Measurements from ENCODE around the gene LCE1C. TPM values are rescaled to one million over a fixed set of nuclear protein-coding genes. Genes with fewer than 3 reads are reported as not detected.

Gene LCE1C
- total and polyA plus RNA-seq, 2 of the 8 experiments (the other 6 are each of a cell fraction or from before 2014, with no cell fraction given), result not detected

DNA sequence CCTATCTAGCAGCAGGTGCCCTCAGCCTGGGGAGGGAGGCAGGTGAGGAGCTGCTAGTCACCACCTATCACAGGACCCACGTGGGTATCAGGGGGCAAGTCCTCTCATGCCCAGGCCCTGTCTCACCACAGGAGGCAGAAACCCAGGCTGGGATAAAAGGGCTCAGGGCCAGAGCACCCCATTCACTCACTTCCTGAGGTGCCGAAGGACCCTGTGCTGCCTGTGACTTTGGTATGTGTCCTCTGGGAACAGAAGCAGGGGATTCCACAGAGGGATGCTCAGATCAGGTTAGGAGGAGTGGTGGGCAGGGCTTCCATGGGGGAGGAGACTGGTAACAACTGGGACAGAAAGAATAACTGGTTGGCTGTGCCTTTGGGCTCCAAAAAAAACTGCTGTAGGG is 20.4 kb downstream of the LCE1C start, which contains the start of gene LCE1E:
Gene LCE1E, plus strand, starts transcription at position 181 of the 400 bp plus-strand sequence. CDS start 1,043 bp downstream, outside the sequence.
- Histone ChIP-seq H3K56ac (replicated peaks; ENCODE audit: insufficient read length, low read depth, low read length) (no peak within 1 kb of the TSS), H4K91ac (replicated peaks; ENCODE audit: insufficient read length, low read length) (no peak within 1 kb of the TSS), H3K14ac (ENCODE audit: insufficient read length) (no peak within 1 kb of the TSS), H3K27ac (ENCODE audit: low read depth, low read length) (no peak within 1 kb of the TSS), H2BK120ac (replicated peaks; ENCODE audit: low read depth, low read length) (no peak within 1 kb of the TSS), H2BK5ac (ENCODE audit: low read depth, low read length) (no peak within 1 kb of the TSS), H3K18ac (ENCODE audit: extremely low read depth, low read length) (no peak within 1 kb of the TSS), H4K5ac (ENCODE audit: insufficient read length, low read depth, low read length) (no peak within 1 kb of the TSS), H3K79me2 (ENCODE audit: control insufficient read depth in 1 of 2, insufficient read depth in 2 of 2, low read length in 2 of 2) (no peaks in the 10 kb centered on the region), H2BK15ac (ENCODE audit: low read length) (no peak within 1 kb of the TSS), H3K4ac (replicated peaks; ENCODE audit: insufficient read length, low read depth, low read length) (no peak within 1 kb of the TSS), H3K36me3 (ENCODE audit: control insufficient read depth in 2 of 4, insufficient read depth in 4 of 4, low read length in 3 of 4) (peaks cover 0 to 2% (median 0%) of the 10 kb centered on the region in 4 experiments; a peak in 1 of 8 replicates), H3K27me3 (replicated peaks in 1 of 4; ENCODE audit: control insufficient read depth in 3 of 4, extremely low read depth in 1 of 4, insufficient read depth in 3 of 4, low read length in 3 of 4) (peaks cover 0 to 1% (median 0%) of the 10 kb centered on the region in 4 experiments; a peak in 1 of 7 replicates), H3K23ac (ENCODE audit: insufficient read length) (no peak within 1 kb of the TSS), H4K20me1 (replicated peaks in 1 of 2; ENCODE audit: control insufficient read depth in 1 of 2, insufficient read depth in 2 of 2, low read length in 2 of 2) (no peaks in the 10 kb centered on the region), H3K4me3 (ENCODE audit: extremely low read depth in 1 of 4, insufficient read depth in 2 of 4, low read depth in 3 of 4, low read length in 4 of 4) (no peak within 1 kb of the TSS), H3K9ac (replicated peaks in 1 of 4; ENCODE audit: extremely low read depth in 1 of 4, low read depth in 3 of 4, low read length in 3 of 4) (no peak within 1 kb of the TSS), H3K79me1 (ENCODE audit: low read depth, low read length) (no peaks in the 10 kb centered on the region), H3K9me3 (ENCODE audit: insufficient read depth in 2 of 2, low read depth in 1 of 2, low read length in 1 of 2) (peaks cover 35 to 65% of the 10 kb centered on the region in 2 experiments), H3K4me1 (replicated peaks in 1 of 4; ENCODE audit: control insufficient read depth in 3 of 4, insufficient read depth in 4 of 4, low read length in 3 of 4) (no peaks in the 10 kb centered on the region), H2BK12ac (ENCODE audit: low read depth, low read length) (no peak within 1 kb of the TSS), H3K4me2 (ENCODE audit: insufficient read depth in 1 of 2, low read depth in 2 of 2, low read length in 2 of 2) (no peak within 1 kb of the TSS), H3K23me2 (ENCODE audit: low read depth, low read length) (no peaks in the 10 kb centered on the region), H2BK20ac (ENCODE audit: low read length) (no peak within 1 kb of the TSS), H2AFZ (ENCODE audit: low read length) (no peak within 1 kb of the TSS), H4K8ac (ENCODE audit: extremely low read depth, insufficient read depth, low read length) (no peak within 1 kb of the TSS), H2AK5ac (ENCODE audit: low read depth, low read length) (no peak within 1 kb of the TSS)
- 65% methylated on average over 2 of the region's 2 CpGs; no CpG with 5 or more reads in 1 of the 2 experiments for WGBS, 2 experiments (ENCODE audit: extremely low coverage in 1 of 2, insufficient coverage in 1 of 2, insufficient read length in 1 of 2, insufficient replicate concordance in 2 of 2, low coverage in 1 of 2, low lambda C conversion rate in 2 of 2, missing lambda C conversion rate in 1 of 2)
- ChIA-PET CTCF (ENCODE audit: partially characterized antibody) (no interaction called here), POLR2A (ENCODE audit: partially characterized antibody) (no interaction called here)
- TF ChIP-seq, protein P1, sequence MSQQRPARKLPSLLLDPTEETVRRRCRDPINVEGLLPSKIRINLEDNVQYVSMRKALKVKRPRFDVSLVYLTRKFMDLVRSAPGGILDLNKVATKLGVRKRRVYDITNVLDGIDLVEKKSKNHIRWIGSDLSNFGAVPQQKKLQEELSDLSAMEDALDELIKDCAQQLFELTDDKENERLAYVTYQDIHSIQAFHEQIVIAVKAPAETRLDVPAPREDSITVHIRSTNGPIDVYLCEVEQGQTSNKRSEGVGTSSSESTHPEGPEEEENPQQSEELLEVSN (IDR thresholded peaks at IDR 0.05), result no peak
- no peak for TF ChIP-seq RXRA (IDR thresholded peaks at IDR 0.05; ENCODE audit: insufficient read depth, low read depth, low read length)
- no peak for TF ChIP-seq ASH2L (IDR thresholded peaks at IDR 0.05; ENCODE audit: low read length)
- TF ChIP-seq, protein P2, sequence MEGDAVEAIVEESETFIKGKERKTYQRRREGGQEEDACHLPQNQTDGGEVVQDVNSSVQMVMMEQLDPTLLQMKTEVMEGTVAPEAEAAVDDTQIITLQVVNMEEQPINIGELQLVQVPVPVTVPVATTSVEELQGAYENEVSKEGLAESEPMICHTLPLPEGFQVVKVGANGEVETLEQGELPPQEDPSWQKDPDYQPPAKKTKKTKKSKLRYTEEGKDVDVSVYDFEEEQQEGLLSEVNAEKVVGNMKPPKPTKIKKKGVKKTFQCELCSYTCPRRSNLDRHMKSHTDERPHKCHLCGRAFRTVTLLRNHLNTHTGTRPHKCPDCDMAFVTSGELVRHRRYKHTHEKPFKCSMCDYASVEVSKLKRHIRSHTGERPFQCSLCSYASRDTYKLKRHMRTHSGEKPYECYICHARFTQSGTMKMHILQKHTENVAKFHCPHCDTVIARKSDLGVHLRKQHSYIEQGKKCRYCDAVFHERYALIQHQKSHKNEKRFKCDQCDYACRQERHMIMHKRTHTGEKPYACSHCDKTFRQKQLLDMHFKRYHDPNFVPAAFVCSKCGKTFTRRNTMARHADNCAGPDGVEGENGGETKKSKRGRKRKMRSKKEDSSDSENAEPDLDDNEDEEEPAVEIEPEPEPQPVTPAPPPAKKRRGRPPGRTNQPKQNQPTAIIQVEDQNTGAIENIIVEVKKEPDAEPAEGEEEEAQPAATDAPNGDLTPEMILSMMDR (IDR thresholded peaks at IDR 0.05; ENCODE audit: control extremely low read depth in 1 of 3, insufficient read depth in 1 of 3, low read depth in 1 of 3, low read length in 3 of 3), result no peak
- TF ChIP-seq SUZ12 (IDR thresholded peaks at IDR 0.05; ENCODE audit: low read length), result no peak
- no peak for TF ChIP-seq RAD21 (IDR thresholded peaks at IDR 0.05 in 1 of 2, conservative IDR thresholded peaks at IDR 0.05 in 1 of 2; ENCODE audit: low read depth in 2 of 2, low read length in 2 of 2)
- FAIRE-seq, result no peak
- DNase-seq (ENCODE audit: low read depth in 1 of 2, low spot score in 2 of 2), result no peak
